Activated naive CD4-positive, alpha-beta T cell treated with anti-CD3 and anti-CD28 coated beads, Interleukin-2, amount 50 U/mL, for 24 hours (primary cell): ENCODE measurements around the gene PHACTR1.

Source experiments
- H3K27ac Mint-ChIP-seq: one replicate; pipeline ENCODE4 v1.8.0; 2021; ENCODE audit warnings: mild to moderate bottlenecking, mixed read lengths
- H3K27me3 Mint-ChIP-seq: one replicate; pipeline ENCODE4 v1.8.0; 2021; ENCODE audit warnings: mixed read lengths
- H3K36me3 Mint-ChIP-seq: one replicate; pipeline ENCODE4 v1.8.0; 2021; ENCODE audit warnings: mixed read lengths
- H3K4me1 Mint-ChIP-seq: one replicate; pipeline ENCODE4 v1.8.0; 2021; ENCODE audit warnings: mixed read lengths
- H3K4me3 Mint-ChIP-seq: one replicate; pipeline ENCODE4 v1.8.0; 2021; ENCODE audit warnings: mild to moderate bottlenecking, mixed read lengths
- H3K9me3 Mint-ChIP-seq: one replicate; pipeline ENCODE4 v1.8.0; 2021; ENCODE audit warnings: mixed read lengths

PHACTR1 gene

DNA sequence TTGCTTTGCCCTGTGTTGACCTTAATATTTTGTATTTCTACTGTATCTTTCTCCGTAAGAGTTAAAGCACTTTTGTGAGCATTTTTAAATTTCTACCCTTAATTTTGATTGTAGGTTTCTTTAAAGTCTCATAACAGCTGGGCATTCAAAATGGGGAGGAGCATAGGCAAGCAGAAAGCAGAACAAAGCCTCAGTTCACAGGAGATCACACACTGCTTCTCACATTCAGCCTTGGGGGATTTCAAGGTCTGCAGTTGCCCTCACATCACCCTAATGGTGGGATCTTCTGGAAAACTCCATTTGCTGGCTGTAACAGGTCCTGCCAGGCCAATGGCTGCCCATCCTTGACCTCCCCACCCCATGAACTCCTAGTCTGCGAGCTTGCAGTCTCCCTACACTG lies 292.9 kb downstream of the PHACTR1 start:
- H3K9me3 Mint-ChIP-seq, result no peaks in the 10 kb centered on the region

GRCh38 chr6:13011612-13012146 lies 295.1 kb downstream of the PHACTR1 start:
- H3K4me3 Mint-ChIP-seq, result no peak overlapping the region
- H3K4me1 Mint-ChIP-seq, result peaks cover 6% of the 10 kb centered on the region
- H3K27ac Mint-ChIP-seq, result no peak overlapping the region
- no peaks in the 10 kb centered on the region for H3K9me3 Mint-ChIP-seq
- no peaks in the 10 kb centered on the region for H3K36me3 Mint-ChIP-seq
- H3K27me3 Mint-ChIP-seq, result peaks cover 35% of the 10 kb centered on the region

More for the DNA sequence above, 292.9 kb downstream of the PHACTR1 start:
- Mint-ChIP-seq H3K36me3 (no peaks in the 10 kb centered on the region), H3K4me1 (peaks cover 6% of the 10 kb centered on the region), H3K27me3 (peaks cover 34% of the 10 kb centered on the region), H3K27ac (no peak overlapping the region), H3K4me3 (no peak overlapping the region)

DNA sequence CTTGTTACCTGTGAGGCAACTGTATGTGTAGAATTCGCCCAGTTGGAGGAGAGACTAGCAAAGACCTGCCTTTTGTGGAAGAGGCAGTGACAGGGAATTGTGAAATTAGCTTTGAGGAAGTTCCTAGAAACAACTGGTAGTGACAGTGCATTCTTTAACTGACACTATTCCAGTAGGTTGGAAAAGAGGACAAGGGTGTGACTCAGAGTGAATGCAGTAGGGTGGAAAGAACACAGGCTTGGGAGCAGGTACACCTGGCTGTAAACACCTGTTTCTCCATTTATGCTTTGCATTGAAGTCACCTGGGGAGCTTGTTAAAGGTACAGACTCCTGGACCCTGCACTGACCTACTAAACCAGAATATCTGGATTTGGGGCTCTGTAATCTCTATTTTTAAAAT lies 295.7 kb downstream of the PHACTR1 start:
- Mint-ChIP-seq H3K27ac (no peak overlapping the region), H3K27me3 (peaks cover 35% of the 10 kb centered on the region), H3K4me1 (peaks cover 6% of the 10 kb centered on the region), H3K4me3 (no peak overlapping the region), H3K36me3 (no peaks in the 10 kb centered on the region), H3K9me3 (no peaks in the 10 kb centered on the region)

DNA sequence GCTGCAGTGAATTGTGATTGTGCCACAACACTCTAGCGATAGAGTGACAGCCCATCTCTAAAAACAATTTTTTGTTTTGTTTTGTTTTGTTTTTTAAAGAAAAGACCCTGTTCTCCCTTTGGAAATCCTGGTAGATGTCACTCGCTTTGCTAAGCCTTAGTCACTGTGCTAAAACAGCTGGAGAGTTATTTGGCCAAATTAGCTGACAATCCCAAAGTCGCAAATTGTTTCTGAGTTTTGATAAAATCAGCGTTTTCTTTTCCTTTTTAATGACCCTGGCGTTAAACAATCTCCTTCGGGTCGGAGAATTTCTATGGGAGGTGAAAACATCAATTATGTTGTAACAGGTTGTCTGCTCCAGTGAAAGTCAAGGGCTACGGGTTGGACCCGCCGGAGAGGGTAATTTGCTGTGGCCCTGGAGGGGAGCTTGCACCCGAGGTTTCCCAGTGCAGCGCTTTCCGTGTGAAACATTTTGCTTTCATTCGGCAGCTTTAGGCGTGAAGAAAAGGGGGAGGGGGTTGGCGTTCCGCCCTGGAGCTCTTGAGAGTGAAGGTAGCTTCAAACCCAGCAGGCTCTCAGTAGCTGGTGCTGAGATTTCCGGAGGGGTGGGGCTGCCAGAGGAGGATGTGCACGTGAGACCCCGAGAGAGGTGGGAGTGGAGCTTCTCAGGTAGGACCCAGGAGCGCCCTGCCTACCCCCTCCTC lies 296.6 kb downstream of the PHACTR1 start:
- Mint-ChIP-seq H3K4me1 (peaks cover 6% of the 10 kb centered on the region), H3K4me3 (peak overlapping the region; percentile 68), H3K9me3 (no peaks in the 10 kb centered on the region), H3K36me3 (no peaks in the 10 kb centered on the region), H3K27ac (no peak overlapping the region), H3K27me3 (peaks cover 34% of the 10 kb centered on the region)

DNA sequence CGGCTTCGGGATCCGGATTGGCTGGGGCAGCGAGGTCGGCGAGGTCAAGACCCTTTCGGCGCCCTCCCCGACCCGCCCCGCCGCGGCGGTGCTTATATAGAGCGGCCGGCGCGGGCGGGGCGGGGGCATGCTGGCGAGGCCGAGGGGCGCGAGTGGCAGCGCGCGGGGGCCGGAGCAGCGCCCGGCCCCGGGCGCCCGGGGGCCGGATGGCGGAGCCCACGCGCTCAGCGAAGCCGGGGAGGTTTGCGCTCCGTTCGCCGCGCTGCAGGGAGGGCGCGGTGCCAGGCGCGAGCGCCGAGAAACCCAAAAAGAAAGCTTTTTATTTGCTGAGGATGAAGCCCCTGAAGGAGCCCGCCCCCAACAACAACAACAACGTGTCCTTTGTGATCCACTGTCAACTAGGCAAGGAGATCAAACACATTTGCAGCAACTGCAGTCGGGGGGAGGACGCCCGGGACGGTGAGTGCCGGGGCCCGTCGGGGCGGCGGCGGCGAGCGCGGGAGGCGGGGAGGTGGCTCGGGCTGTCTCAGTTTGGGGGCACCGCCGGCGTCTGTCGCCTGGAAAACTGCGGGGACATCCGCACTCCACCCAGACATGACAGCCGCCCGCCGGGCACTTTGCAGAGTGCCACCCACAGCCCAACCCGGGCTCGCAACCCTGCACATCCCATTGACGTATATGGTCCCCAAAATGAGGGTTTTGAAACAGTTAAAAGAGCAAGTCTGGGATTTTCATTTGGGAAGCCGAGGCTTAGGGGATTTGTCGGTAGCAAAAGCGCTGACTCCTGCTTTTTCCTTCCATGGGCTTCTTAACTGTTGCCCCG lies 297.3 kb downstream of the PHACTR1 start:
- Mint-ChIP-seq H3K4me1 (peaks cover 6% of the 10 kb centered on the region), H3K9me3 (no peaks in the 10 kb centered on the region), H3K36me3 (no peaks in the 10 kb centered on the region), H3K27ac (no peak overlapping the region), H3K27me3 (peaks cover 34% of the 10 kb centered on the region), H3K4me3 (peak overlapping the region; percentile 68)

DNA sequence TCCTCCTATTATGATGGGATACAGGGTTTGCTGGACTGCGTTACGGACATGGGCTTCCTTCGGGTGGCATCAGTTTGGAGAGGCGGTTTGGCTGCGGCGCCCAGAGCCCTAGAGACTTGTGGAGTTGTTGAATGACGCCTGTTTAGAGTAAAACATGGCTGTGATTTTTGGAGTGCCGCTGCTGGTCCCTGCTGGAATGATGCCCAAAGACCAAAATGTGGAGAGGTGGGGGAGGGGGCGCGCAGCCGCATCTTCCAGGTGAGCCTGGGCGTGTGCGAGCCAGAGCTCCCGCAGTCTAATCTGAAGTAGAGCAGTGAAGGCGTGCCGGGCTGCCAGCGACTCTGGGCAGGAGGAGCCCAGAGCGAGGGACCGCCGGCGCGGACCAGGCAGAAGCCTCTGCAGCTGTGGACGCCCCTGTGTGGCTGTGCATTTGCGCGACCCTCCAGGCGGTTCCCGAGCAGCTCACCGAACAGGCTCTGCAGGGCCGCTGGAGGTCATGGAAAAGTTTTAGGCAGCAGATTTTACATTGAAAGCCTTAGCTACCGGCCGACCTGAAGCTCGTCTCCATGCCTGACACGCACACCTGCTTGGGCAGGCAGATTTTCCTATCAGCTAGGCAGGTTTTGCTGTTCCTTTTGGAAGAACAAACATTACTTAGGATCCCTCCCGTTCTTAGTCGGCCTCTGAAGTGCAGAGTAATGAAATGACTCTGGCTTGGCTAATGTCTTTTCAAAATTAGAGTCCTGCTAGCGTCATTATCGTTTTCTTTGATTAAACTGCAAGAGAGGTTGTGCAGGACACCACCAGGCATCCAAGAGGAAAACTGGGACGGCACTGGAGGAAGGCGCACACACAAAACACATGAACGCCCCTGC lies 298.2 kb downstream of the PHACTR1 start:
- no peak overlapping the region for H3K27ac Mint-ChIP-seq
- no peaks in the 10 kb centered on the region for H3K9me3 Mint-ChIP-seq
- H3K36me3 Mint-ChIP-seq, result no peaks in the 10 kb centered on the region
- peaks cover 31% of the 10 kb centered on the region for H3K27me3 Mint-ChIP-seq
- peaks cover 6% of the 10 kb centered on the region for H3K4me1 Mint-ChIP-seq
- no peak overlapping the region for H3K4me3 Mint-ChIP-seq

DNA sequence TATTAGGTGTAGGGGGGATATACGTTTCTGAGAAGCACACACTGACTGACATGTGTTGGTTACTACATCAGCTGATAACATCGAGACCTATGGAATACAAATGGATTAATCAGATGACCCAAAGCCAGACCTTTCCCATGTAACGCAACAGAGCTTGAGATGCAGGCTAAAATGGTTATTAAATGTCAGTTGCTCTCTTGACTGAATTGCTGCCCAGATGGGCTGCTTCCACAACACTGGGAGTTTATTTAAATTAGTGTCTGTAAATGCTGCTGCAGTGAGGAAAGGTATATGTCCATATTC lies 298.8 kb downstream of the PHACTR1 start:
- Mint-ChIP-seq H3K9me3 (no peaks in the 10 kb centered on the region), H3K4me1 (peaks cover 6% of the 10 kb centered on the region), H3K27me3 (peaks cover 31% of the 10 kb centered on the region), H3K4me3 (no peak overlapping the region), H3K36me3 (no peaks in the 10 kb centered on the region), H3K27ac (no peak overlapping the region)

- Mint-ChIP-seq H3K36me3 (no peaks in the 10 kb centered on the region), H3K9me3 (no peaks in the 10 kb centered on the region), H3K27me3 (peaks cover 19% of the 10 kb centered on the region), H3K4me1 (no peaks in the 10 kb centered on the region), H3K27ac (no peak overlapping the region), H3K4me3 (no peak overlapping the region)
Observed at GRCh38 chr6:13024616-13025015, 308.0 kb downstream of the PHACTR1 start.

DNA sequence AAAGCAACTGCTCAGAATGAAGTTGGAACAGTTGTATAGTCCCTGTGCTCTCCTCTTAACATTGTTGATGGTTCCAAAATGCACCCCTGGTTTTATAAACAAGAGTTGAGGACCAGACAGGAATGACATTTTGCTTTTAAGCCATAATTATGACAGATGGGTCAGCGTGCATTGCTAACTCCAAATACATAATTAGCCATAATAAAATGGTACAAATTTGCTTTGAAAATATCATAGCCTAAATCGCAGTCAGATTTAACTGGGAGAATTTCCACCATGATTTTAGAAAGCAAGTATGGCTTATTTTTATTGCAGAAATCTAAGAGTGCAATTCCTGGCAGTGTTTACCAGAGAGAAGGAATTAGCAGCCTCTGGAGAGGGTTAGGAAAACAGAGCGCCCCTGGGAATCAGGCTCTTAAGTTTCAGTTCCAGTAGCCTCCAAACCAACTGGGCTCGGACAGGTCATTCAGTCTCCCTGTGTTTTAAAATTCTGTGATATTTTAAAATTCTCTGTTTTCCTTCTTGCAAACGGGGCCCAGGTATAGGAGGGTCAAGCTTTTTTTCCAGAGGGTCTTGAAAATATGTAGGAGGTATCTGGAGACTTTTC lies 309.4 kb downstream of the PHACTR1 start:
- no peaks in the 10 kb centered on the region for H3K4me1 Mint-ChIP-seq
- no peak overlapping the region for H3K27ac Mint-ChIP-seq
- no peaks in the 10 kb centered on the region for H3K36me3 Mint-ChIP-seq
- H3K9me3 Mint-ChIP-seq, result no peaks in the 10 kb centered on the region
- H3K4me3 Mint-ChIP-seq, result no peak overlapping the region
- H3K27me3 Mint-ChIP-seq, result peaks cover 19% of the 10 kb centered on the region

GRCh38 chr6:13026557-13026956 lies 310.0 kb downstream of the PHACTR1 start:
- Mint-ChIP-seq H3K27me3 (peaks cover 17% of the 10 kb centered on the region), H3K27ac (no peak overlapping the region)

DNA sequence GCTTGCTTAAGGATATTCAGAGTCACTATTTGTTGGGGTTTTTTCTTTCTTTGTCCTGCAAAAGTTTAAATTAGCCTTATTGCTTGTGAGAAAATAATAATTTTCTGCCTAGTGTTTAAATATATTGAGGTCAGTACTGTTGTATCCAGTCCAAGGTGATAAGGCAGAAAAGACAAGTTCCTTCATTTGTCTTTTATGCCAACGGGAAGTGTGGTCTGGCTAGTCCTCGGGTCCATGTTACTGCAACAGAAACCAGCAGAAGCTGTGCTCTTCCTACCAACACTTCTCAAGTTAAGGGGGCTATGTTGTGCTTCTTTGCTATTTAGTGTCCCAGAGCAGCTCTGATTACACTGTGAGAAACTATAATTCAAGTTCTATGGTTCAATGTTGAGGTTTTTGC lies 310.6 kb downstream of the PHACTR1 start:
- Mint-ChIP-seq H3K9me3 (no peaks in the 10 kb centered on the region), H3K27ac (no peak overlapping the region), H3K36me3 (no peaks in the 10 kb centered on the region), H3K4me1 (no peaks in the 10 kb centered on the region), H3K27me3 (peaks cover 17% of the 10 kb centered on the region), H3K4me3 (no peak overlapping the region)

More at GRCh38 chr6:13026557-13026956, 310.0 kb downstream of the PHACTR1 start:
- Mint-ChIP-seq H3K36me3 (no peaks in the 10 kb centered on the region), H3K4me3 (no peak overlapping the region), H3K4me1 (no peaks in the 10 kb centered on the region), H3K9me3 (no peaks in the 10 kb centered on the region)

- H3K36me3 Mint-ChIP-seq, result no peaks in the 10 kb centered on the region
- H3K4me3 Mint-ChIP-seq, result no peak overlapping the region
- H3K9me3 Mint-ChIP-seq, result no peaks in the 10 kb centered on the region
- H3K27ac Mint-ChIP-seq, result no peak overlapping the region
- peaks cover 13% of the 10 kb centered on the region for H3K27me3 Mint-ChIP-seq
- no peaks in the 10 kb centered on the region for H3K4me1 Mint-ChIP-seq
Observed at GRCh38 chr6:13030396-13030795, 313.8 kb downstream of the PHACTR1 start.

DNA sequence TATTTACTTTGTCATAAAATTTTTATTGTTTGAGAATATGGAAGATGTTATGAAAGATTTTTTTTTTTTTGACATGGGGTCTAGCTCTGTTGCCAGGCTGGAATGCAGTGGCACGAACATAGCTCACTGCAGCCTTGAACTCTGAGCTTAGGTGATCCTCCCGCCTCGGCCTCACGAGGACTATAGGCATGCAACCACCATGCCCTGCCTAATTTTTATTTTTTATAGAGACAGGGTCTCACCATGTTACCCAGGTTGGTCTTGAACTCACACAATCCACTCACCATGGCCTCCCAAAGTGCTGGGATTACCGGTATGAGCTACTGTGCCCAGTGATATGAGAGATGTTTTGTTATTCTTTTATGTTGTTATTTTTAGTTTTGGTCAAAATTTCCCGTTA lies 316.0 kb downstream of the PHACTR1 start:
- H3K4me3 Mint-ChIP-seq, result no peak overlapping the region
- H3K27ac Mint-ChIP-seq, result no peak overlapping the region
- no peaks in the 10 kb centered on the region for H3K9me3 Mint-ChIP-seq
- peaks cover 20% of the 10 kb centered on the region for H3K27me3 Mint-ChIP-seq
- H3K36me3 Mint-ChIP-seq, result no peaks in the 10 kb centered on the region
- H3K4me1 Mint-ChIP-seq, result no peaks in the 10 kb centered on the region

DNA sequence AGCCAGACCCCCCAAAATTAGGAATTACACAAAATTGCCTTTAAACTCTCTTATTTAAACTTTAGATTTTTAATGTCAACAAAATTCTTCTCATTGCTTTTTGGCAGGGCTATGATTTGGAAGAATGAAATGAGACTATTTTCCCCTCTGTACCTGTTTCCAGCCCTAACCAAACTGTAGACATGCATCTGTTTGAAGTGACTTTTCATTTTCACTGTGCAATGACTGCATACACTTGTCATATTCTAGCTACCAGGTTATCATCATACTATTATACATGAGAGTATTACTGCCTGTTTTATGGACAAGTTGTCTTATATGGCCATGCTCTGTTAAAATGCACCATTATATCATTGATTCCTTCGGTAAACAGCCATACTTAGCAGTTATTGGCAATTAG lies 316.6 kb downstream of the PHACTR1 start:
- H3K4me3 Mint-ChIP-seq, result no peak overlapping the region
- H3K9me3 Mint-ChIP-seq, result no peaks in the 10 kb centered on the region
- H3K36me3 Mint-ChIP-seq, result no peaks in the 10 kb centered on the region
- no peak overlapping the region for H3K27ac Mint-ChIP-seq
- no peaks in the 10 kb centered on the region for H3K4me1 Mint-ChIP-seq
- H3K27me3 Mint-ChIP-seq, result peaks cover 20% of the 10 kb centered on the region

DNA sequence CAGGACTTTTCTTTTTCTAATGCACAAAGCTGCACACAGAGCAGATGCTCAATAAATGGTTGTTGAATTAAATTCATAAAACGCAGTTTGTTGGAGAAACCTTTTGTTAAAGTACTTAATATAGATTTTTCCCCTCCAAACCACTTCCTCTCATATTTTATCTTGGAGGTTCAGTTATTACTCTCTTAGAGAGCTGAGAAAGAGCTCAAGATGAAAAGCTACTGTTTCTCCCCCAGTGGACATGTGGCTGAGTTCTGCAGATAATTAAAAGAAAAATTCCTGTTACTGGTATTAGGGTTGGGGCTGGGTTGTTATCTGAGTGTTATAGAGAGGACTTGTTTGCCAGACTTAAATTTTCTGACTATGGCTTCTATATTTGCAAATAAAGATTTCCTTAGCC lies 317.7 kb downstream of the PHACTR1 start:
- Mint-ChIP-seq H3K4me3 (no peak overlapping the region), H3K9me3 (no peaks in the 10 kb centered on the region), H3K36me3 (no peaks in the 10 kb centered on the region), H3K27me3 (peaks cover 14% of the 10 kb centered on the region), H3K4me1 (no peaks in the 10 kb centered on the region), H3K27ac (no peak overlapping the region)
